Stimulated activated naive B cell treated with anti-CD40 and anti-IgM and Interleukin-4, amounts not matched to agents 10 μg/mL and 1 μg/mL and 100 μg/mL, for 72 hours (primary cell): ENCODE measurements around the gene KCTD12.
A peak's percentile ranks its signal among the peaks of the same experiment; 100 is the strongest.
"Not testable (repeated sequence)": the region's sequence is repeated elsewhere in the genome, so short reads cannot be mapped to it uniquely, and the experiment has no call there.

Experiments used
- ATAC-seq, 2 donors: fragments of 150-1000 bp; cut with Tn5 transposase; replicated peaks; 2 replicates each; pipeline ENCODE4 v1.10.0; 2021; ENCODE audit warnings: moderate library complexity in 1 of 2
- DNase-seq: peaks from one replicate; pipeline ENCODE4 v3.0.0; 2021
- H3K27ac Mint-ChIP-seq: one replicate; pipeline ENCODE4 v1.8.0; 2022; ENCODE audit warnings: mild to moderate bottlenecking, mixed read lengths
- H3K27me3 Mint-ChIP-seq, 2 donors: one replicate each; pipeline ENCODE4 v1.8.0; 2022; ENCODE audit warnings: mixed read lengths in 2 of 2
- H3K36me3 Mint-ChIP-seq, 2 donors: one replicate each; pipeline ENCODE4 v1.8.0; 2022; ENCODE audit warnings: mixed read lengths in 2 of 2, mild to moderate bottlenecking in 1 of 2
- H3K4me1 Mint-ChIP-seq, 2 donors: one replicate each; pipeline ENCODE4 v1.8.0; 2022; ENCODE audit warnings: mixed read lengths in 2 of 2, mild to moderate bottlenecking in 1 of 2
- H3K4me3 Mint-ChIP-seq, 2 donors: one replicate each; pipeline ENCODE4 v1.8.0; 2022; ENCODE audit warnings: mild to moderate bottlenecking in 2 of 2, mixed read lengths in 2 of 2, moderate library complexity in 1 of 2
- H3K9me3 Mint-ChIP-seq, 2 donors: one replicate each; pipeline ENCODE4 v1.8.0; 2022; ENCODE audit warnings: mixed read lengths in 2 of 2, mild to moderate bottlenecking in 1 of 2

The KCTD12 gene

GRCh38 chr13:76903544-76904162 lies 17.4 kb upstream of the KCTD12 start:
- H3K27ac Mint-ChIP-seq: no peak overlapping the region
- peak; percentile 87 for ATAC-seq
- peaks cover 22 to 26% of the 10 kb centered on the region in 2 donors for H3K27me3 Mint-ChIP-seq
- peaks cover 7 to 9% of the 10 kb centered on the region in 2 donors for H3K9me3 Mint-ChIP-seq
- no peak overlapping the region for H3K4me3 Mint-ChIP-seq
- H3K4me1 Mint-ChIP-seq: no peaks in the 10 kb centered on the region
- peaks cover 6% of the 10 kb centered on the region in 2 donors for H3K36me3 Mint-ChIP-seq
- peak; percentile 56 for DNase-seq

- H3K4me1 Mint-ChIP-seq: peaks cover 9 to 15% of the 10 kb centered on the region in 2 donors
- not testable (repeated sequence) for DNase-seq, H3K27ac Mint-ChIP-seq, ATAC-seq, H3K4me3 Mint-ChIP-seq, H3K36me3 Mint-ChIP-seq
- peaks cover 7 to 10% of the 10 kb centered on the region in 2 donors for H3K9me3 Mint-ChIP-seq
- peaks cover 18 to 24% of the 10 kb centered on the region in 2 donors for H3K27me3 Mint-ChIP-seq
These were observed 12.9 kb upstream of the KCTD12 start for GRCh38 chr13:76899066-76899465.

- not testable (repeated sequence) for H3K36me3 Mint-ChIP-seq, DNase-seq, H3K4me3 Mint-ChIP-seq, ATAC-seq, H3K27ac Mint-ChIP-seq
- Mint-ChIP-seq H3K9me3 (peaks cover 7 to 10% of the 10 kb centered on the region in 2 donors), H3K4me1 (peaks cover 14 to 23% of the 10 kb centered on the region in 2 donors), H3K27me3 (peaks cover 15 to 24% of the 10 kb centered on the region in 2 donors)
These were observed 11.0 kb upstream of the KCTD12 start for GRCh38 chr13:76897171-76897570.

- no peak overlapping the region for H3K4me3 Mint-ChIP-seq
- DNase-seq: no peak
- H3K9me3 Mint-ChIP-seq: peaks cover 7 to 9% of the 10 kb centered on the region in 2 donors
- H3K27ac Mint-ChIP-seq: no peak overlapping the region
- H3K27me3 Mint-ChIP-seq: peaks cover 24 to 36% of the 10 kb centered on the region in 2 donors
- peaks cover 7% of the 10 kb centered on the region in 2 donors for H3K36me3 Mint-ChIP-seq
- H3K4me1 Mint-ChIP-seq: peaks cover 18 to 33% of the 10 kb centered on the region in 2 donors
- ATAC-seq: peak; percentile 83 to 87
These were observed 8.4 kb upstream of the KCTD12 start for GRCh38 chr13:76894401-76895110.

GRCh38 chr13:76892488-76892887 lies 6.3 kb upstream of the KCTD12 start:
- H3K4me1 Mint-ChIP-seq: peaks cover 18 to 34% of the 10 kb centered on the region in 2 donors
- H3K27me3 Mint-ChIP-seq: peaks cover 25 to 41% of the 10 kb centered on the region in 2 donors
- H3K27ac Mint-ChIP-seq: peak overlapping the region; percentile 57
- H3K36me3 Mint-ChIP-seq: no peaks in the 10 kb centered on the region
- H3K4me3 Mint-ChIP-seq: peak overlapping the region; percentile 42 to 77
- peak; percentile 37 to 52 for ATAC-seq
- no peaks in the 10 kb centered on the region for H3K9me3 Mint-ChIP-seq
- DNase-seq: no peak

GRCh38 chr13:76890021-76890420 lies 3.8 kb upstream of the KCTD12 start:
- no peak overlapping the region for H3K4me3 Mint-ChIP-seq
- H3K36me3 Mint-ChIP-seq: no peaks in the 10 kb centered on the region
- ATAC-seq (no peak), DNase-seq (no peak)
- H3K4me1 Mint-ChIP-seq: peaks cover 23 to 42% of the 10 kb centered on the region in 2 donors
- H3K9me3 Mint-ChIP-seq: no peaks in the 10 kb centered on the region
- H3K27ac Mint-ChIP-seq: no peak overlapping the region
- H3K27me3 Mint-ChIP-seq: peaks cover 27 to 35% of the 10 kb centered on the region in 2 donors

GRCh38 chr13:76889254-76889653 lies 3.0 kb upstream of the KCTD12 start:
- Mint-ChIP-seq H3K27me3 (peaks cover 32 to 41% of the 10 kb centered on the region in 2 donors), H3K36me3 (no peaks in the 10 kb centered on the region), H3K4me3 (no peak overlapping the region), H3K27ac (no peak overlapping the region), H3K4me1 (peaks cover 23 to 42% of the 10 kb centered on the region in 2 donors), H3K9me3 (no peaks in the 10 kb centered on the region)
- DNase-seq (no peak), ATAC-seq (no peak)

GRCh38 chr13:76888421-76888820 lies 2.2 kb upstream of the KCTD12 start:
- H3K36me3 Mint-ChIP-seq: no peaks in the 10 kb centered on the region
- DNase-seq: no peak
- no peak for ATAC-seq
- H3K9me3 Mint-ChIP-seq: no peaks in the 10 kb centered on the region
- peaks cover 21 to 40% of the 10 kb centered on the region in 2 donors for H3K4me1 Mint-ChIP-seq
- H3K27me3 Mint-ChIP-seq: peaks cover 30 to 39% of the 10 kb centered on the region in 2 donors
- H3K4me3 Mint-ChIP-seq: no peak overlapping the region
- H3K27ac Mint-ChIP-seq: no peak overlapping the region

- ATAC-seq: no peak
- H3K9me3 Mint-ChIP-seq: no peaks in the 10 kb centered on the region
- peak overlapping the region; percentile 88 for H3K27ac Mint-ChIP-seq
These were observed 915 bp upstream of the KCTD12 start for GRCh38 chr13:76887076-76887563.

GRCh38 chr13:76886005-76886291 lies 257 bp downstream of the KCTD12 start:
- no peak for DNase-seq
- no peak for ATAC-seq
- peaks cover 33 to 34% of the 10 kb centered on the region in 2 donors for H3K27me3 Mint-ChIP-seq
- peak overlapping the region; percentile 59 for H3K27ac Mint-ChIP-seq
- H3K4me1 Mint-ChIP-seq: peaks cover 19 to 36% of the 10 kb centered on the region in 2 donors
- H3K4me3 Mint-ChIP-seq: peak overlapping the region; percentile 90 to 94
- no peaks in the 10 kb centered on the region for H3K9me3 Mint-ChIP-seq
- peaks cover 3 to 4% of the 10 kb centered on the region in 2 donors for H3K36me3 Mint-ChIP-seq

More at GRCh38 chr13:76887076-76887563, 915 bp upstream of the KCTD12 start:
- peaks cover 3 to 4% of the 10 kb centered on the region in 2 donors for H3K36me3 Mint-ChIP-seq
- peaks cover 21 to 39% of the 10 kb centered on the region in 2 donors for H3K4me1 Mint-ChIP-seq
- H3K27me3 Mint-ChIP-seq: peaks cover 33 to 34% of the 10 kb centered on the region in 2 donors
- H3K4me3 Mint-ChIP-seq: peak overlapping the region; percentile 90 to 94
- no peak for DNase-seq

- Mint-ChIP-seq H3K4me3 (peak overlapping the region; percentile 91 to 94), H3K4me1 (peaks cover 19 to 36% of the 10 kb centered on the region in 2 donors), H3K27ac (peak overlapping the region; percentile 73), H3K27me3 (peaks cover 28 to 29% of the 10 kb centered on the region in 2 donors), H3K36me3 (peaks cover 3 to 4% of the 10 kb centered on the region in 2 donors), H3K9me3 (no peaks in the 10 kb centered on the region)
- peak; percentile 49 for DNase-seq
- peak; percentile 57 to 59 for ATAC-seq
These were observed 801 bp downstream of the KCTD12 start for GRCh38 chr13:76885203-76886004.

- no peak for ATAC-seq
- DNase-seq: no peak
- H3K4me1 Mint-ChIP-seq: peaks cover 20 to 35% of the 10 kb centered on the region in 2 donors
- H3K9me3 Mint-ChIP-seq: no peaks in the 10 kb centered on the region
- H3K4me3 Mint-ChIP-seq: peak overlapping the region; percentile 91 to 94
- H3K27ac Mint-ChIP-seq: peak overlapping the region; percentile 73
- H3K36me3 Mint-ChIP-seq: peaks cover 3 to 4% of the 10 kb centered on the region in 2 donors
- H3K27me3 Mint-ChIP-seq: peaks cover 22 to 23% of the 10 kb centered on the region in 2 donors
These were observed 1.4 kb downstream of the KCTD12 start for GRCh38 chr13:76884907-76885202.

- DNase-seq: no peak
- Mint-ChIP-seq H3K27me3 (peaks cover 19 to 21% of the 10 kb centered on the region in 2 donors), H3K36me3 (peaks cover 3 to 4% of the 10 kb centered on the region in 2 donors), H3K4me3 (peak overlapping the region; percentile 91 to 94), H3K9me3 (no peaks in the 10 kb centered on the region), H3K4me1 (peaks cover 22 to 37% of the 10 kb centered on the region in 2 donors), H3K27ac (no peak overlapping the region)
- ATAC-seq: no peak
These were observed 1.9 kb downstream of the KCTD12 start for GRCh38 chr13:76884186-76884906.

GRCh38 chr13:76883236-76883635 lies 3.0 kb downstream of the KCTD12 start:
- DNase-seq (no peak), ATAC-seq (no peak)
- H3K27ac Mint-ChIP-seq: no peak overlapping the region
- no peak overlapping the region for H3K4me3 Mint-ChIP-seq
- H3K9me3 Mint-ChIP-seq: no peaks in the 10 kb centered on the region
- peaks cover 25 to 44% of the 10 kb centered on the region in 2 donors for H3K4me1 Mint-ChIP-seq
- H3K36me3 Mint-ChIP-seq: peaks cover 3 to 4% of the 10 kb centered on the region in 2 donors
- peaks cover 11 to 15% of the 10 kb centered on the region in 2 donors for H3K27me3 Mint-ChIP-seq
